GM23248 (cell line): ENCODE results near the gene RPL3.

Experiments
- EZH2 ChIP-seq: fragments of 200-600 bp; sonication (generic); IDR thresholded peaks from 2 replicates; pipeline ENCODE4 v1.6.1; 2018; ENCODE audit warnings: antibody characterized with exemption, mild to moderate bottlenecking; ENCODE audit not compliant: insufficient read depth, poor library complexity, severe bottlenecking
- EZH2phosphoT487 ChIP-seq: fragments of 200-600 bp; sonication (generic); IDR thresholded peaks from 2 replicates; pipeline ENCODE4 v1.6.1; 2018; ENCODE audit warnings: antibody characterized with exemption, moderate library complexity, mild to moderate bottlenecking, low read depth; ENCODE audit not compliant: insufficient read depth

GRCh38 chr22:39309364-39309861, 10.0 kb downstream of the RPL3 start:
- TF ChIP-seq EZH2 (no peak), EZH2phosphoT487 (no peak)
